A549 (cell line): Measurements from ENCODE around the gene CREM. TPM values are rescaled to one million over a fixed set of nuclear protein-coding genes. Genes with fewer than 3 reads are reported as not detected.

Experiments used
- ATAC-seq, 2 experiments: fragments of 200-7000 bp in 1 of 2; fragments of >200 bp in 1 of 2; cut with Nextera tagmentation in 1 of 2; cut with Tn5 transposase in 1 of 2; 3 replicates each; pipeline versions ENCODE4 v1.8.0 to v1.9.1; 2018 to 2020; ENCODE audit warnings: mild to moderate bottlenecking in 1 of 2, moderate library complexity in 1 of 2
- CTCF ChIA-PET: fragments of 300-600 bp; sonication (Branson Sonifier 250); formaldehyde crosslinking; extraction: SDS; loops from one replicate; lab custom pipeline; 2021; ENCODE audit warnings: antibody characterized with exemption, inconsistent platforms; lab: Yijun Ruan, JAX
- POLR2A ChIA-PET: fragments of 350-600 bp; formaldehyde crosslinking; extraction: SDS; loops from one replicate; lab custom pipeline; 2021; ENCODE audit warnings: antibody characterized with exemption, inconsistent platforms; lab: Yijun Ruan, JAX
- DNase-seq, 2 experiments: peaks; one replicate each; pipeline versions ENCODE4 v3.0.0 to v3.0.0-alpha.2; 2011 to 2016; ENCODE audit warnings: low read depth in 1 of 2, low spot score in 1 of 2
- FAIRE-seq: peaks from 2 replicates; lab custom pipeline; 2011; peaks lifted over from hg19 to GRCh38; lab: Jason Lieb, UNC
- H3K27ac ChIP-seq, 2 experiments: fragments of >200 bp; sonication (Bioruptor Twin); formaldehyde crosslinking; 3 replicates each; pipeline ENCODE4 v1.5.1; 2016 to 2017
- H3K4me1 ChIP-seq: fragments of >200 bp; sonication (Bioruptor Twin); formaldehyde crosslinking; 3 replicates; pipeline ENCODE4 v1.6.1; 2016
- H3K4me2 ChIP-seq: fragments of >200 bp; sonication (Bioruptor Twin); formaldehyde crosslinking; 3 replicates; pipeline ENCODE4 v1.6.1; 2016
- H3K4me3 ChIP-seq: fragments of >200 bp; sonication (Bioruptor Twin); formaldehyde crosslinking; 3 replicates; pipeline ENCODE4 v1.5.1; 2016
- H3K9me3 ChIP-seq: fragments of >200 bp; sonication (Bioruptor Twin); formaldehyde crosslinking; 3 replicates; pipeline ENCODE4 v1.6.1; 2016
- BCL3 ChIP-seq: fragments of >200 bp; sonication (Bioruptor Twin); formaldehyde crosslinking; IDR thresholded peaks from 3 replicates; pipeline ENCODE4 v1.6.1; 2016
- CHD2 ChIP-seq: fragments of 150-350 bp; IDR thresholded peaks from 2 replicates; pipeline ENCODE4 v1.6.1; 2014; ENCODE audit warnings: low read length; ENCODE audit not compliant: partially characterized antibody
- EHF ChIP-seq: fragments of 250-450 bp; sonication (Bioruptor Pico); IDR thresholded peaks from 2 replicates; pipeline ENCODE4 v1.5.0; 2020; ENCODE audit warnings: mild to moderate bottlenecking
- EHMT2 ChIP-seq: fragments of 200-600 bp; sonication (generic); IDR thresholded peaks from 2 replicates; pipeline ENCODE4 v1.6.1; 2016; ENCODE audit warnings: antibody characterized with exemption, low read depth, mild to moderate bottlenecking, moderate library complexity
- FOSL2 ChIP-seq, 2 experiments: fragments of 450-650 bp in 1 of 2; fragments of >200 bp in 1 of 2; sonication (Bioruptor Twin) in 1 of 2; formaldehyde crosslinking; IDR thresholded peaks; 2 replicates each; pipeline versions ENCODE4 v1.5.0 to v1.6.1; 2016 to 2020; ENCODE audit warnings: mild to moderate bottlenecking in 1 of 2, moderate library complexity in 1 of 2
- HDAC2 ChIP-seq: fragments of 200-600 bp; sonication (generic); IDR thresholded peaks from 2 replicates; pipeline ENCODE4 v1.6.1; 2016
- JUN ChIP-seq, 2 experiments: fragments of >200 bp; sonication (Bioruptor Twin); formaldehyde crosslinking; IDR thresholded peaks; 2 replicates in 1 of 2; 3 replicates in 1 of 2; pipeline ENCODE4 v1.6.1; 2016 to 2017
- JUNB ChIP-seq: fragments of >200 bp; sonication (Bioruptor Twin); formaldehyde crosslinking; IDR thresholded peaks from 2 replicates; pipeline ENCODE4 v1.6.1; 2016
- KDM1A ChIP-seq: fragments of 200-600 bp; sonication (generic); IDR thresholded peaks from 2 replicates; pipeline ENCODE4 v1.6.1; 2016; ENCODE audit warnings: low read depth, mild to moderate bottlenecking
- KDM5A ChIP-seq: fragments of 200-600 bp; sonication (generic); IDR thresholded peaks from 2 replicates; pipeline ENCODE4 v1.6.1; 2016; ENCODE audit warnings: antibody characterized with exemption, mild to moderate bottlenecking
- MAX ChIP-seq: IDR thresholded peaks from 2 replicates; pipeline ENCODE4 v1.6.1; 2012
- MAZ ChIP-seq: fragments of 150-350 bp; IDR thresholded peaks from 2 replicates; pipeline ENCODE4 v1.6.1; 2014; ENCODE audit warnings: antibody characterized with exemption, low read depth, low read length, borderline replicate concordance
- MYC ChIP-seq: IDR thresholded peaks from 2 replicates; pipeline ENCODE4 v1.6.1; 2012; ENCODE audit warnings: mild to moderate bottlenecking, inconsistent platforms, low read length, improper control_type of control experiment, borderline replicate concordance
- PBX3 ChIP-seq: IDR thresholded peaks from 2 replicates; pipeline ENCODE4 v1.6.1; 2012
- POLR2AphosphoS2 ChIP-seq: conservative IDR thresholded peaks from 2 replicates; pipeline ENCODE4 v1.6.1; 2012; ENCODE audit warnings: low read length, improper control_type of control experiment, inconsistent platforms
- REST ChIP-seq: fragments of 200-600 bp; sonication (generic); IDR thresholded peaks from 2 replicates; pipeline ENCODE4 v1.6.1; 2016; ENCODE audit warnings: antibody characterized with exemption, mild to moderate bottlenecking, moderate library complexity
- SMC3 ChIP-seq: fragments of >200 bp; sonication (Bioruptor Twin); formaldehyde crosslinking; IDR thresholded peaks from 3 replicates; pipeline ENCODE4 v1.6.1; 2018; ENCODE audit warnings: inconsistent platforms
- SREBF2 ChIP-seq: fragments of 450-650 bp; IDR thresholded peaks from 2 replicates; pipeline ENCODE4 v1.6.1; 2014; ENCODE audit warnings: mild to moderate bottlenecking, moderate library complexity
- TFCP2L1 ChIP-seq: fragments of 250-450 bp; sonication (Bioruptor Pico); IDR thresholded peaks from 2 replicates; pipeline ENCODE4 v1.5.0; 2021; ENCODE audit warnings: mild to moderate bottlenecking
- ZC3H11A ChIP-seq: fragments of 450-650 bp; IDR thresholded peaks from 2 replicates; pipeline ENCODE4 v1.6.1; 2014; ENCODE audit warnings: antibody characterized with exemption, mild to moderate bottlenecking
- WGBS: methylation state at CpG from one replicate; pipeline ENCODE4 v1.1.6; 2017; ENCODE audit errors: missing lambda C conversion rate; 5-methylcytosine and 5-hydroxymethylcytosine counted together
- polyA plus RNA-seq, 4 experiments: library from polyadenylated mRNA; depleted of rRNA in 3 of 4; stranded (reverse); fragments of >200 nt; fragmentation: RNase III in 1 of 4; extraction: RNeasy Plus Mini Kit Qiagen cat#74134 plus additional on column Dnase treatment in 1 of 4; gene quantifications; 2 replicates in 3 of 4; 3 replicates in 1 of 4; pipeline ENCODE4 v1.2.3, GENCODE V29; 2011 to 2017

The CREM gene
- polyA plus RNA-seq, 2 of the 4 experiments (the other 2 are of a cell fraction), result 53.3 to 112 TPM

- no peaks in the 10 kb centered on the region for H3K4me1 ChIP-seq
- POLR2A ChIA-PET, result no interaction called here
- FAIRE-seq (no peak), DNase-seq (no peak)
- no peak overlapping the region for H3K4me2 ChIP-seq
- TF ChIP-seq TFCP2L1 (CRISPR knock-in tag), result no peak
- no peak for TF ChIP-seq MAX
- no peak for TF ChIP-seq PBX3
- TF ChIP-seq ZC3H11A, result peak; percentile 57
- TF ChIP-seq, all 56 proteins: peak for 1
- ATAC-seq, result no peak
- WGBS, result 71% methylated on average over 1 of the region's 1 CpG
- H3K9me3 ChIP-seq, result no peaks in the 10 kb centered on the region
- H3K27ac ChIP-seq, result no peak overlapping the region
- H3K4me3 ChIP-seq, result no peak overlapping the region
- CTCF ChIA-PET, result interaction anchor here (0.6 to 15.7 kb wide), 23 partner anchors 9 to 231 kb away, joined by 3 to 246 read pairs (median 4); no protein-coding TSS in a partner anchor
Measured at GRCh38 chr10:35119378-35119777, 7.3 kb upstream of the CREM start.

- no peaks in the 10 kb centered on the region for H3K9me3 ChIP-seq
- H3K27ac ChIP-seq, result no peak overlapping the region
- H3K4me1 ChIP-seq, result peaks cover 12% of the 10 kb centered on the region; the same call in 2 of the 3 replicates
- FAIRE-seq, result no peak
- 72% methylated on average over 6 of the region's 6 CpGs for WGBS
- ChIA-PET POLR2A (no interaction called here), CTCF (interaction anchor here (1.3 to 15.7 kb wide), 4 partner anchors 71 to 438 kb away, joined by 3 to 246 read pairs (median 18); no protein-coding TSS in a partner anchor)
- no peak for ATAC-seq
- H3K4me2 ChIP-seq, result no peak overlapping the region
- H3K4me3 ChIP-seq, result no peak overlapping the region
- no peak for DNase-seq
- TF ChIP-seq BCL3 (no peak), CHD2 (no peak), EHF (CRISPR knock-in tag) (no peak), KDM5A (no peak), SREBF2 (no peak), SMC3 (no peak), MAX (no peak), FOSL2 (IDR thresholded peaks at IDR 0.05) (no peak), FOSL2 (CRISPR knock-in tag; IDR thresholded peaks at IDR 0.05) (no peak), MAZ (no peak), POLR2AphosphoS2 (no peak), KDM1A (no peak), REST (no peak), EHMT2 (no peak), JUNB (no peak), JUN (IDR thresholded peaks at IDR 0.05) (no peak), HDAC2 (no peak), MYC (no peak)
Measured at GRCh38 chr10:35124540-35124939, 2.1 kb upstream of the CREM start.
